Measurements from ENCODE around the gene MIAT.

DNA sequence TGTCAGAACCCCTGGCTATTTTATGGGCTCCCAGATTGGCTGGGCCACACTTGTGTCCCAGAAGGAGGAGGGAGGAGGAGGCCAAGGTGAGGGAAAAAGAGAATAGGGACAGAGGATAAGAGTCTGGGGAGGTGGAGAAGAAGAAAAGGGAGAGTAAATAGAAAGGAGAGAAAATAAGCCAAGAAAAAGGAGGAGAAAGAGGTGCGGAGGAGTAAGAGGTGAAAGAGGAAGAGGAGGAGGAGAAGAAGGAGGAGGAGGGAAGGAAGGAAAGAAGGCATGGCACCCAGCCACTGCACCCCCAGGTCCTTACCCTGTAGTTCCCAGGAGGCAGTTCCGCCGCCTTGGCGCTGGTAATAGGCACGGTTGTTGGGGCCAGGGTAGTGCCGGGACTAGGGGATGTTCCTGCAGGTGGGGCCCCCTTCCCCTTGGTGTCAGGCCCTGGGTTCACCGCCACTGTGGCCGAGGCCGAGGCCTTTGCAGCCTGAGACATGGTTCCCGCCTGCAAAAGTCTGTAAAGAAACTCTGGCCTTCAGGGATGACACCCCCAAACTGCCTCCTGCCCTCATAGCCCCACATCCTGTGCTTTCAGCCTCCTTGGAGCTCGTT is 41.5 kb upstream of the MIAT start:
- TF ChIP-seq, protein P1, sequence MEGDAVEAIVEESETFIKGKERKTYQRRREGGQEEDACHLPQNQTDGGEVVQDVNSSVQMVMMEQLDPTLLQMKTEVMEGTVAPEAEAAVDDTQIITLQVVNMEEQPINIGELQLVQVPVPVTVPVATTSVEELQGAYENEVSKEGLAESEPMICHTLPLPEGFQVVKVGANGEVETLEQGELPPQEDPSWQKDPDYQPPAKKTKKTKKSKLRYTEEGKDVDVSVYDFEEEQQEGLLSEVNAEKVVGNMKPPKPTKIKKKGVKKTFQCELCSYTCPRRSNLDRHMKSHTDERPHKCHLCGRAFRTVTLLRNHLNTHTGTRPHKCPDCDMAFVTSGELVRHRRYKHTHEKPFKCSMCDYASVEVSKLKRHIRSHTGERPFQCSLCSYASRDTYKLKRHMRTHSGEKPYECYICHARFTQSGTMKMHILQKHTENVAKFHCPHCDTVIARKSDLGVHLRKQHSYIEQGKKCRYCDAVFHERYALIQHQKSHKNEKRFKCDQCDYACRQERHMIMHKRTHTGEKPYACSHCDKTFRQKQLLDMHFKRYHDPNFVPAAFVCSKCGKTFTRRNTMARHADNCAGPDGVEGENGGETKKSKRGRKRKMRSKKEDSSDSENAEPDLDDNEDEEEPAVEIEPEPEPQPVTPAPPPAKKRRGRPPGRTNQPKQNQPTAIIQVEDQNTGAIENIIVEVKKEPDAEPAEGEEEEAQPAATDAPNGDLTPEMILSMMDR (IDR thresholded peaks at IDR 0.05) = no peak
- no peak for TF ChIP-seq POLR2A (IDR thresholded peaks at IDR 0.05)
